HG03135 (cell line): ENCODE measurements around the gene MYH9.

Source experiments
- ATAC-seq: cut with Tn5 transposase; IDR thresholded peaks from one replicate; pipeline ENCODE4 v1.9.1; 2021; ENCODE audit warnings: mild to moderate bottlenecking, moderate library complexity; ENCODE audit not compliant: unreplicated experiment

Gene MYH9

DNA sequence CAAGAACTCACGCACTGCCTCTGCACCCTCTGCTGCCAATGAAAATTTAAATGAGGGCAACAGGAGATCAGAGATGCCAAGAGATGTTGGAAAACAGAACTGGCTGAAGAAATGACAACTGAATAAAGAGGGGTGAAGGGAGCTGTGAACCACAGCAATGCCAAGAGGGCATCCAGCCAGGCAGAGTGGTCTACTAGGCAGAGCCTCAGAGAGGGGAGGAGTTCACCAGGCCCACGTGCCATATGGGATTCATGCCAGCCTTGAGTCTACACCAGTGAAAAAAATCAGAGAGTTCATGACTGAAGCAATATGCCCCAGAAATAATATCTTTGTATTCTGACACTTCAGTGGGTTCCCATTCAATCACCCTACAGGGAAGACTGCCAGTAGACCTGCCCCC, 152.8 kb downstream of the MYH9 start:
- no peak for ATAC-seq

DNA sequence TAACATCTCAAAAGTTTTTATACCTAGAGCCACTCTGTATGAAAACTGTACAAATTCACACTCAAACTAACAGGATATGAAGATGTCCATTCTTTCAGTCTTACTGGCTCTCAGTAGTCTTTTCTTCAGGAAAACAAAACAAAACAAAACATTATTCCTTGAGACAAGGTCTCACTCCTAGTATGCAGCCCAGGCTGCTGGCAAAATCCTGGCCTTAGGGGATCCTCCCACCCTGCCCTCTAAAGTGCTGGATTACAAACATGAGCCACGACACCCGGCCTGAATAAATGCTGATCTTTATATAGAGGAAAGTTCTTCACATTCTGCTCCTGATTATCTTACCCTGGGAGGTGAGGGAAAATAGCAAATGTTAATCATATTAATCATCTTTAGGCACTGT, 153.6 kb downstream of the MYH9 start:
- no peak for ATAC-seq

GRCh38 chr22:36233796-36234195, 154.0 kb downstream of the MYH9 start:
- ATAC-seq: no peak

- ATAC-seq: no peak
These were observed 154.9 kb downstream of the MYH9 start for GRCh38 chr22:36232715-36233401.
